GM20431 (cell line): ENCODE results near the gene RITA1.

Experiments used
- in situ Hi-C: fragments of 300-500 bp; cut with MseI, MboI; formaldehyde crosslinking; loops from one replicate; pipeline ENCODE4 v1.15.0; 2020; ENCODE audit warnings: low sequenced_read_pairs; ENCODE audit not compliant: unreplicated experiment

The RITA1 gene

GRCh38 chr12:113241191-113242025 lies 55.9 kb downstream of the RITA1 start:
- in situ Hi-C loops, result no loop called here
